GM12874 (cell line): ENCODE data around the gene RASA3.

Experiments used
- TF ChIP-seq, protein P1 (sequence below): IDR thresholded peaks from 2 replicates; pipeline ENCODE4 v1.5.1; 2011; ENCODE audit warnings: low read depth, mild to moderate bottlenecking, control low read depth, low read length, moderate library complexity; ENCODE audit not compliant: insufficient read depth

The RASA3 gene

DNA sequence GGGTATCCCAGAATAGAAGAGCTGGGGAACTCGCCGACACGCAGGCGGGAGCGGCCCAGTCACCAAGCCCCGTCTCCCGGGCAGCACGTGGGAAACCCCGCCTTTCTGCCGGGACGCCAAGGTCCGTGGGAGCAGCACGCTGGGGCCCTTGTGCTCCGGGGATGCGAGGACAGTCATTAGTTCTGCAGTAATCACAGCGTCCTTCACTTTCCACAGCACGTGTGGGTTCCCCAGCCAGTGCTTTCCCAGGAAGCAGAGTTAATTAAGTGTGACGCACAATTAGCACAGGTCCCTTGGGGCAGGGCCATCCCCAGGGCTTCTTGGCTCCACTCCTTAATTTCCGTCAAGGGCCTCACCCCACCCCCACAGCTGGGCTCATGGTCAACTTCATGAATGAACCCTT is 94.2 kb downstream of the RASA3 start:
- TF ChIP-seq, protein P1, sequence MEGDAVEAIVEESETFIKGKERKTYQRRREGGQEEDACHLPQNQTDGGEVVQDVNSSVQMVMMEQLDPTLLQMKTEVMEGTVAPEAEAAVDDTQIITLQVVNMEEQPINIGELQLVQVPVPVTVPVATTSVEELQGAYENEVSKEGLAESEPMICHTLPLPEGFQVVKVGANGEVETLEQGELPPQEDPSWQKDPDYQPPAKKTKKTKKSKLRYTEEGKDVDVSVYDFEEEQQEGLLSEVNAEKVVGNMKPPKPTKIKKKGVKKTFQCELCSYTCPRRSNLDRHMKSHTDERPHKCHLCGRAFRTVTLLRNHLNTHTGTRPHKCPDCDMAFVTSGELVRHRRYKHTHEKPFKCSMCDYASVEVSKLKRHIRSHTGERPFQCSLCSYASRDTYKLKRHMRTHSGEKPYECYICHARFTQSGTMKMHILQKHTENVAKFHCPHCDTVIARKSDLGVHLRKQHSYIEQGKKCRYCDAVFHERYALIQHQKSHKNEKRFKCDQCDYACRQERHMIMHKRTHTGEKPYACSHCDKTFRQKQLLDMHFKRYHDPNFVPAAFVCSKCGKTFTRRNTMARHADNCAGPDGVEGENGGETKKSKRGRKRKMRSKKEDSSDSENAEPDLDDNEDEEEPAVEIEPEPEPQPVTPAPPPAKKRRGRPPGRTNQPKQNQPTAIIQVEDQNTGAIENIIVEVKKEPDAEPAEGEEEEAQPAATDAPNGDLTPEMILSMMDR = no peak

DNA sequence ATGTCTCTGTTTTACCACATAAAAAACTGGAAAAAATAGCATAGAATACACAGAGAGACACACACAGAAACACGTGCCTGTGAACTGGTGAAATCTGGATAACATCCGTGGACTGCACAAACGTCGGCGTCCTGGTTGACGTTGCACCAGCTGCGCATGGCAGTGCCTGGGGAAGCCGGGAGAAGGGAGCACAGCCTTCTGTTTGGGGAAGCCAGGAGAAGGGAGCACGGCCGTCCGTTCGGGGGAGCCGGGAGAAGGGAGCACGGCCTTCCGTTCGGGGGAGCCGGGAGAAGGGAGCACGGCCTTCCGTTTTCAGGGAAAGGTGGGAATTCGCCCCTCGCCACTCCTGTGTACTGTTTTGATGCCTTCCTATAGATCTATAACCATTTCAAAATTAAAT is 94.7 kb downstream of the RASA3 start:
- TF ChIP-seq, protein P1 = no peak

DNA sequence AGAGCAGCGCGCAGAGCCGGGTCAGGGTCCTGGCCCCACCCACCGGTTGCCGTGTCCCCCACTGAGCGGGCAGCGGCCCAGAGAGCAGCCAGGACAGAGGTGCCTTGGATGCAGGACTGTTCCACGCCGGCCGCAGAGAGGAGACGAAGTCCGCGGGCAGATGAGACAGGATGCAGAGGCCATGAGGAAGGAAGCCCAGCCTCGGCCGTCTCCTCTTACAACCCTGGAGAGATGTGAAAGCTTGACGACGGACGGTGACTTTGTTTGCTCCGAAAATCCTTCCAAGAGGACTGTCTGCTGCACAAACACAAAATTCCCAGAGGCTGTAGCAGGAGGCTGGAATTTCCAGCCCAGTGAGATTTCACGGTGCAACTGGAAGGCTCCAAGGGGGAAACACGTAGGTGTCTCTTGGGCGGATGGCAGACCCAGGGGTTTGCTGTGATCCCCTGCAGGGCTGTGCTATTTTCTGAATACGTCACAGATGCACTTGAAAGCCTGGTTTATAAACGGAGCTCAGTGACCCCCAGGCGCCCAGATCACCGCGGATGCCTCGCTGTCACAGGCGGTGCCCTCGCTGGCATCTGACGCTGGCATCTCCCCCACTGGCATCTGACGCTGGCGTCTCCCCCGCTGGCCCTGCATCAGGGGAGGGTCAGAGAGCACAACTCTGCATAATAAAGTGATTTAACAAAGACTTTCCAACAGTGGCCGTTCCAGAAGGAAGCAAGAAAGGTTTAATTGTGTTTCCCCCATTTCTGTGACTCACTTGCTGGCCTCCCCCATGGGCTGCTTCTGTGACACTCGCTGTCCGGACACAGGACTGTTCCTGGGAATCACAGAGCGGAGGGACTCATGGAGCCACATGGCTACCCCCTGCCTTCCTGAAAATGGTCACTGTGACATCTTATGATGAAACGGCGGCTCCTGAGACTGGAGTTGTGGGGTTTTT is 96.6 kb downstream of the RASA3 start:
- TF ChIP-seq, protein P1 = no peak

DNA sequence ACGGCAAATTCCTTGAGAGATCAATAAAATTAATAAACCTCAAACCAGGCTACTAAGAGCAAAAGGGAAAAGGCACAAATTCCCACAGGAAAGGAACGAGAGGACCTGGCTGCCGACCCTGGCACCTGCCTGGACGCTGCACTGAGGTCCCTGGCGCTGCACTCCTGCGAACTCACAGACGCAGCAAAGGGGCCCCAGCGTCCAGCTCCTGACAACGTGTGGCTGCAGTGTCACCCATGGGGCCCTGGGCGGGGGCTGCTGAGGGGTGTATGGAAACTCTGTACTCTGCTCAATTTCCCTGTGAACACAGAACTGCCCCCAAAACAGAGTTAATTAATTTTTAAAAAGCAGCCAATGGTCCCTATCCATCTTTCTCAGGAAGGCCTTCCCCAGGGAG is 97.2 kb downstream of the RASA3 start:
- TF ChIP-seq, protein P1 = no peak

DNA sequence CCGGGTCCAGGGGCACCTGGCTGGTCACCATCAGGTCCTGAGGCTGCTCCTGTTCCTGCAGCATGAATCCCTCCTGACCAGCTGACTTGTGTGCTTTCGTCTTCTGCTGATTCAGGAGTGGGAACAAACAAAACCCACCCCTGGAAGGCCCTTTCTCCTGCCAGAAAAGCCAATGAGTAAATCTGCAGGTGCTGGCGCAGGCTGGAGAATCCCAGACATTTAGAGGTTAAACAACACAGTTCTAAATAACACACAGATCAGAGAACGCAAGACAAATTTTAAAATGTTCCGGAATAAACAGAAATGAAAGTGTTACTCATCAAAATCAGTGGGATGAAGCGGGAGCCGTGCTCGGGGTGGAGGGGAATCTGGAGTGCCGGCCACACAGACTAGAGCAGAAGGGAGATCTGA is 97.9 kb downstream of the RASA3 start:
- TF ChIP-seq, protein P1 = no peak

DNA sequence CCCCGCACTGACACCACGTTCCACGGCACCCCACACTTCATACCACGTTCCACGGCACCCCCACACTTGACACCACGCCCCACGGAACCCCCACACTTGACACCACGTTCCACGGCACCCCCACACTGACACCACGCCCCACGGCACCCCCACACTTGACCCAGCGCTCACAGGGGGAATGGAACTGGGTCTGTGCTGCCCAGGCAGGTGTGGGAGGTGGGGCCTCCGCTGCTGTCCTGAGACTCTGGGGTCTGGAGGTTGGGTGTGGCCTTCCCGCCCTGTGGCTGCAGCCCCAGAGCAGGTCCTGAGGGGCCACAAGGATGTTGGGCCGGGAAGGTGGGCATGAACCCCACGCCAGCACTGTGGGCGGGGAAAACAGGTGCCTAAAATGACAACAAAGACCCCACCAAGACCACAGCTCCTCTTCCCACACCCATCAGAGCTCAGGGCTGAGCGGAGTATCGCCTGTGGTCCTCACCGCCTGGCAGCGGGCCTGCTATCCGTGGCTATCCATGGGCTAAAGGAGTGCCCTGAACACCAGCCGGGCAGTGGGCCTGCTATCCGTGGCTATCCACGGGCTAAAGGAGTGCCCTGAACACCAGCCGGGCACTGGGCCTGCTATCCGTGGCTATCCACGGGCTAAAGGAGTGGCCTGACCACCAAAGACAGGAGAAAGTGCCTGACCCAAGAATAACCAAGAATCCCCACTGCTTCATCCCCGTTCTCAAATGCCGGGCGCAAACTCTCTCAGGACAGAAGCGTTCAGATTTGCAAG is 98.7 kb downstream of the RASA3 start:
- TF ChIP-seq, protein P1 = no peak

DNA sequence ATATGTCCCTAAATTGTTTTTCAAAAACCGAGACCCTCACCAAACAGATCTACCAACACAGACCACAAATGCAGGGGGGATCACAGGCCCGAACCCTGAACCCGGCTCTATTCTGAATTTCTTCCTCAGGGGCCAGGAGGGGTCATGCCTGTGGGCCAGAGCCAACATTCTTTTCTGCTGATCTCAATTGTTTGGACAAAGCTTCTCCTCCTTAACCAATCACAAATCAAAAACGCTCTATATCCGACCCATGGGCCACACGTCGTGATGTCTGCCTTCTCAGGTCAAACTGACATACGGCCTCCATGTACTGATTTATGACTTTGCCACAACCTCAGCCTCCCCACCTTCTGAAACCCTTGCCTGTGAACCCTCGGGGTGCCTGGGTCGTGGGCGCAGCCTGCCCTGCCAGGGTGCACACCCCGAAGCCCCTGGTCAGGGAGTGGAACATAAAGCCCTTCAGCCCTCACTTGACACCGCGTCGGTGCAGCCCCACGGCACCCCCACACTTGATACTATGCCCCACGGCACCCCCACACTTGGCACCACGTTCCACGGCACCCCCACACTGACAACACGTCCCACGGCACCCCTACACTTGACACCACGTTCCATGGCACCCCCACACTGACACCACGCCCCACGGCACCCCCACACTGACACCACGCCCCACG is 100.2 kb downstream of the RASA3 start:
- TF ChIP-seq, protein P1 = no peak
